GM23338 (cell line): ENCODE measurements around the gene PARD3. TPM values are rescaled to one million over a fixed set of nuclear protein-coding genes. Genes with fewer than 3 reads are reported as not detected.

Experiments
- ATAC-seq: fragments of 200-7000 bp; cut with Tn5 transposase; 3 replicates; pipeline ENCODE4 v1.9.1; 2020
- DNase-seq: peaks from one replicate; pipeline ENCODE4 v3.0.0-alpha.2; 2015; ENCODE audit warnings: low spot score
- H2AFZ ChIP-seq: fragments of 200-600 bp; sonication (generic); 2 replicates; pipeline ENCODE4 v1.8.0; 2016; ENCODE audit warnings: antibody characterized with exemption, mild to moderate bottlenecking, moderate library complexity
- H3F3A ChIP-seq: fragments of 200-600 bp; sonication (generic); replicated peaks from 2 replicates; pipeline ENCODE4 v1.8.0; 2017; ENCODE audit warnings: antibody characterized with exemption, mixed run types, low read depth
- H3K27ac ChIP-seq: fragments of 200-600 bp; sonication (generic); 2 replicates; pipeline ENCODE4 v1.6.1; 2016; ENCODE audit warnings: low read depth
- H3K27me3 ChIP-seq: fragments of 200-600 bp; sonication (generic); 2 replicates; pipeline ENCODE4 v1.8.0; 2016; ENCODE audit warnings: mild to moderate bottlenecking, mixed run types, moderate library complexity; ENCODE audit not compliant: insufficient read depth
- H3K36me3 ChIP-seq: fragments of 200-600 bp; sonication (generic); 2 replicates; pipeline ENCODE4 v1.8.0; 2016; ENCODE audit warnings: mild to moderate bottlenecking; ENCODE audit not compliant: insufficient read depth
- H3K4me1 ChIP-seq: fragments of 200-600 bp; sonication (generic); 2 replicates; pipeline ENCODE4 v1.8.0; 2016; ENCODE audit warnings: mild to moderate bottlenecking, moderate library complexity; ENCODE audit not compliant: insufficient read depth
- H3K4me2 ChIP-seq: fragments of 200-600 bp; sonication (generic); 2 replicates; pipeline ENCODE4 v1.7.1; 2017; ENCODE audit warnings: mixed run types
- H3K4me3 ChIP-seq: fragments of 200-600 bp; sonication (generic); 2 replicates; pipeline ENCODE4 v1.6.1; 2016; ENCODE audit warnings: mixed run types
- H3K79me2 ChIP-seq: fragments of 200-600 bp; sonication (generic); replicated peaks from 2 replicates; pipeline ENCODE4 v1.8.0; 2017; ENCODE audit warnings: mild to moderate bottlenecking; ENCODE audit not compliant: insufficient read depth
- H3K9me2 ChIP-seq: fragments of 200-600 bp; sonication (generic); 2 replicates; pipeline ENCODE4 v1.8.0; 2017; ENCODE audit not compliant: insufficient read depth
- H4K20me1 ChIP-seq: fragments of 200-600 bp; sonication (generic); replicated peaks from 2 replicates; pipeline ENCODE4 v1.8.0; 2017; ENCODE audit warnings: mild to moderate bottlenecking; ENCODE audit not compliant: insufficient read depth
- H3K27ac Mint-ChIP-seq: 2 replicates; pipeline ENCODE4 v1.8.0; 2020; ENCODE audit warnings: inconsistent platforms, mild to moderate bottlenecking, moderate library complexity, mixed read lengths
- H3K27me3 Mint-ChIP-seq: 3 replicates; pipeline ENCODE4 v1.8.0; 2022; ENCODE audit warnings: low read depth, mild to moderate bottlenecking, moderate library complexity, mixed read lengths, inconsistent platforms; ENCODE audit not compliant: insufficient read depth, poor library complexity
- H3K36me3 Mint-ChIP-seq: 3 replicates; pipeline ENCODE4 v1.8.0; 2021; ENCODE audit warnings: low read depth, mild to moderate bottlenecking, inconsistent platforms, moderate library complexity, mixed read lengths
- H3K4me1 Mint-ChIP-seq: 3 replicates; pipeline ENCODE4 v1.8.0; 2020; ENCODE audit warnings: mild to moderate bottlenecking, inconsistent platforms, mixed read lengths
- H3K4me3 Mint-ChIP-seq: 3 replicates; pipeline ENCODE4 v1.8.0; 2021; ENCODE audit warnings: moderate library complexity, mild to moderate bottlenecking, inconsistent platforms, mixed read lengths
- H3K9me3 Mint-ChIP-seq: 3 replicates; pipeline ENCODE4 v1.8.0; 2020; ENCODE audit warnings: moderate library complexity, mild to moderate bottlenecking, inconsistent platforms, mixed read lengths
- CREB1 ChIP-seq: fragments of 250-450 bp; sonication (Bioruptor Pico); IDR thresholded peaks from 2 replicates; pipeline ENCODE4 v1.5.0; 2020; ENCODE audit warnings: low read depth, mild to moderate bottlenecking, moderate library complexity
- JUNB ChIP-seq: IDR thresholded peaks from one replicate; pipeline ENCODE4 v1.6.1; 2016; ENCODE audit warnings: antibody characterized with exemption; ENCODE audit not compliant: unreplicated experiment
- NANOG ChIP-seq: IDR thresholded peaks from 2 replicates; pipeline ENCODE4 v1.6.1; 2016; ENCODE audit warnings: antibody characterized with exemption, borderline replicate concordance
- POLR2AphosphoS5 ChIP-seq: IDR thresholded peaks from 2 replicates; pipeline ENCODE4 v1.6.1; 2016; ENCODE audit warnings: antibody characterized with exemption, low read depth
- STAT1 ChIP-seq: IDR thresholded peaks from one replicate; pipeline ENCODE4 v1.6.1; 2016; ENCODE audit warnings: antibody characterized with exemption; ENCODE audit not compliant: unreplicated experiment
- ZNF331 ChIP-seq: fragments of 250-450 bp; sonication (Bioruptor Pico); IDR thresholded peaks from 2 replicates; pipeline ENCODE4 v1.5.0; 2020; ENCODE audit warnings: low read depth, mild to moderate bottlenecking, moderate library complexity
- polyA plus RNA-seq: library from polyadenylated mRNA; unstranded; fragments of >200 nt; fragmentation: Nextera tagmentation; extraction: Ambion mirVana; gene quantifications from 2 replicates; pipeline ENCODE4 v1.2.1, GENCODE V29; 2016
- total RNA-seq: library from RNA; depleted of rRNA; stranded (reverse); fragments of >200 nt; shearing (Covaris generic); gene quantifications from 2 replicates; pipeline ENCODE4 v1.2.3, GENCODE V29; 2014
- TF ChIP-seq, protein P1 (sequence below): IDR thresholded peaks from one replicate; pipeline ENCODE4 v1.6.1; 2018; ENCODE audit warnings: antibody characterized with exemption; ENCODE audit not compliant: unreplicated experiment
- TF ChIP-seq, protein P2 (sequence below), 2 experiments: fragments of 200-600 bp in 1 of 2; sonication (generic) in 1 of 2; conservative IDR thresholded peaks; 2 replicates each; pipeline versions ENCODE4 v1.5.1 to v1.6.1; 2016 to 2017; ENCODE audit warnings: antibody characterized with exemption in 2 of 2, low read depth in 2 of 2, mild to moderate bottlenecking in 2 of 2, moderate library complexity in 1 of 2
- TF ChIP-seq, protein P3 (sequence below): fragments of 250-450 bp; sonication (Bioruptor Pico); IDR thresholded peaks from 2 replicates; pipeline ENCODE4 v1.5.0; 2020; ENCODE audit warnings: mild to moderate bottlenecking, moderate library complexity

The PARD3 gene
- total and polyA plus RNA-seq, 2 experiments from 2014 or later: 30.2 to 51.4 TPM

DNA sequence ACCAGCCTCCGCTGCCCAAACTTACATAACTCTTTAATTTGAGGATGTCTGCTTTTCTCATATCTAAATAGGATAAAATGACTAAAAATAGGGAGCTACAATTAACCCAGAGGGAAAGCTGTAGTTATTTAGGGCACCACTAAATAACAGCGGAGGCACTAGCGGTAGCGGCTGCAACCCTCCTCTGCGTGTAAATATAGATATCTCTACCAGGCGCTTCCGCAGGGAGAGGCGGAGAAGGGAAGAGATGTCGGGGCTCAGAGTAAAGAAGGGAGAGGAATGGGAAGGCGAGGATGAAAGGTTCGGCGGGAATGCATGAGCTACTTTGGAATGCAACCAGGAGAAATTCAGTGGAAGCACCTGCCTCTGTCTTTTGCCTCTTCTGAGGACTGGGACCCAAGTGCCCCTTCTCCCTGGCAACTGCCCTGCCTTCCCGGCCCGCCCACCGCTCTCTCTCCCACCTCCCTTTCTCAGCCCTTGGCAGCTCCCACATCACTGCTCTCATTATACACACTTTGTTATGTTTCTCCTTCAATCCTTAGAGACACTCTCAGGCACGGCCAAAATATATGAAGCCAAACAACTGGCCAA lies 698.3 kb downstream of the PARD3 start:
- H3K27me3 Mint-ChIP-seq: peaks cover 3% of the 10 kb centered on the region
- H3K4me1 Mint-ChIP-seq: peaks cover 27% of the 10 kb centered on the region
- H3K27me3 ChIP-seq: no peaks in the 10 kb centered on the region
- no peak overlapping the region for H3K4me2 ChIP-seq
- no peaks in the 10 kb centered on the region for H3K79me2 ChIP-seq
- no peak overlapping the region for H3K27ac Mint-ChIP-seq
- TF ChIP-seq JUNB (no peak), ZNF331 (CRISPR knock-in tag) (no peak), CREB1 (CRISPR knock-in tag) (no peak), STAT1 (no peak), POLR2AphosphoS5 (no peak), NANOG (no peak)
- TF ChIP-seq, protein P1, sequence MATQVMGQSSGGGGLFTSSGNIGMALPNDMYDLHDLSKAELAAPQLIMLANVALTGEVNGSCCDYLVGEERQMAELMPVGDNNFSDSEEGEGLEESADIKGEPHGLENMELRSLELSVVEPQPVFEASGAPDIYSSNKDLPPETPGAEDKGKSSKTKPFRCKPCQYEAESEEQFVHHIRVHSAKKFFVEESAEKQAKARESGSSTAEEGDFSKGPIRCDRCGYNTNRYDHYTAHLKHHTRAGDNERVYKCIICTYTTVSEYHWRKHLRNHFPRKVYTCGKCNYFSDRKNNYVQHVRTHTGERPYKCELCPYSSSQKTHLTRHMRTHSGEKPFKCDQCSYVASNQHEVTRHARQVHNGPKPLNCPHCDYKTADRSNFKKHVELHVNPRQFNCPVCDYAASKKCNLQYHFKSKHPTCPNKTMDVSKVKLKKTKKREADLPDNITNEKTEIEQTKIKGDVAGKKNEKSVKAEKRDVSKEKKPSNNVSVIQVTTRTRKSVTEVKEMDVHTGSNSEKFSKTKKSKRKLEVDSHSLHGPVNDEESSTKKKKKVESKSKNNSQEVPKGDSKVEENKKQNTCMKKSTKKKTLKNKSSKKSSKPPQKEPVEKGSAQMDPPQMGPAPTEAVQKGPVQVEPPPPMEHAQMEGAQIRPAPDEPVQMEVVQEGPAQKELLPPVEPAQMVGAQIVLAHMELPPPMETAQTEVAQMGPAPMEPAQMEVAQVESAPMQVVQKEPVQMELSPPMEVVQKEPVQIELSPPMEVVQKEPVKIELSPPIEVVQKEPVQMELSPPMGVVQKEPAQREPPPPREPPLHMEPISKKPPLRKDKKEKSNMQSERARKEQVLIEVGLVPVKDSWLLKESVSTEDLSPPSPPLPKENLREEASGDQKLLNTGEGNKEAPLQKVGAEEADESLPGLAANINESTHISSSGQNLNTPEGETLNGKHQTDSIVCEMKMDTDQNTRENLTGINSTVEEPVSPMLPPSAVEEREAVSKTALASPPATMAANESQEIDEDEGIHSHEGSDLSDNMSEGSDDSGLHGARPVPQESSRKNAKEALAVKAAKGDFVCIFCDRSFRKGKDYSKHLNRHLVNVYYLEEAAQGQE: no peak
- TF ChIP-seq, protein P2, sequence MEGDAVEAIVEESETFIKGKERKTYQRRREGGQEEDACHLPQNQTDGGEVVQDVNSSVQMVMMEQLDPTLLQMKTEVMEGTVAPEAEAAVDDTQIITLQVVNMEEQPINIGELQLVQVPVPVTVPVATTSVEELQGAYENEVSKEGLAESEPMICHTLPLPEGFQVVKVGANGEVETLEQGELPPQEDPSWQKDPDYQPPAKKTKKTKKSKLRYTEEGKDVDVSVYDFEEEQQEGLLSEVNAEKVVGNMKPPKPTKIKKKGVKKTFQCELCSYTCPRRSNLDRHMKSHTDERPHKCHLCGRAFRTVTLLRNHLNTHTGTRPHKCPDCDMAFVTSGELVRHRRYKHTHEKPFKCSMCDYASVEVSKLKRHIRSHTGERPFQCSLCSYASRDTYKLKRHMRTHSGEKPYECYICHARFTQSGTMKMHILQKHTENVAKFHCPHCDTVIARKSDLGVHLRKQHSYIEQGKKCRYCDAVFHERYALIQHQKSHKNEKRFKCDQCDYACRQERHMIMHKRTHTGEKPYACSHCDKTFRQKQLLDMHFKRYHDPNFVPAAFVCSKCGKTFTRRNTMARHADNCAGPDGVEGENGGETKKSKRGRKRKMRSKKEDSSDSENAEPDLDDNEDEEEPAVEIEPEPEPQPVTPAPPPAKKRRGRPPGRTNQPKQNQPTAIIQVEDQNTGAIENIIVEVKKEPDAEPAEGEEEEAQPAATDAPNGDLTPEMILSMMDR (conservative IDR thresholded peaks at IDR 0.05; ENCODE audit: low read depth in 2 of 2): no peak
- TF ChIP-seq, protein P3, sequence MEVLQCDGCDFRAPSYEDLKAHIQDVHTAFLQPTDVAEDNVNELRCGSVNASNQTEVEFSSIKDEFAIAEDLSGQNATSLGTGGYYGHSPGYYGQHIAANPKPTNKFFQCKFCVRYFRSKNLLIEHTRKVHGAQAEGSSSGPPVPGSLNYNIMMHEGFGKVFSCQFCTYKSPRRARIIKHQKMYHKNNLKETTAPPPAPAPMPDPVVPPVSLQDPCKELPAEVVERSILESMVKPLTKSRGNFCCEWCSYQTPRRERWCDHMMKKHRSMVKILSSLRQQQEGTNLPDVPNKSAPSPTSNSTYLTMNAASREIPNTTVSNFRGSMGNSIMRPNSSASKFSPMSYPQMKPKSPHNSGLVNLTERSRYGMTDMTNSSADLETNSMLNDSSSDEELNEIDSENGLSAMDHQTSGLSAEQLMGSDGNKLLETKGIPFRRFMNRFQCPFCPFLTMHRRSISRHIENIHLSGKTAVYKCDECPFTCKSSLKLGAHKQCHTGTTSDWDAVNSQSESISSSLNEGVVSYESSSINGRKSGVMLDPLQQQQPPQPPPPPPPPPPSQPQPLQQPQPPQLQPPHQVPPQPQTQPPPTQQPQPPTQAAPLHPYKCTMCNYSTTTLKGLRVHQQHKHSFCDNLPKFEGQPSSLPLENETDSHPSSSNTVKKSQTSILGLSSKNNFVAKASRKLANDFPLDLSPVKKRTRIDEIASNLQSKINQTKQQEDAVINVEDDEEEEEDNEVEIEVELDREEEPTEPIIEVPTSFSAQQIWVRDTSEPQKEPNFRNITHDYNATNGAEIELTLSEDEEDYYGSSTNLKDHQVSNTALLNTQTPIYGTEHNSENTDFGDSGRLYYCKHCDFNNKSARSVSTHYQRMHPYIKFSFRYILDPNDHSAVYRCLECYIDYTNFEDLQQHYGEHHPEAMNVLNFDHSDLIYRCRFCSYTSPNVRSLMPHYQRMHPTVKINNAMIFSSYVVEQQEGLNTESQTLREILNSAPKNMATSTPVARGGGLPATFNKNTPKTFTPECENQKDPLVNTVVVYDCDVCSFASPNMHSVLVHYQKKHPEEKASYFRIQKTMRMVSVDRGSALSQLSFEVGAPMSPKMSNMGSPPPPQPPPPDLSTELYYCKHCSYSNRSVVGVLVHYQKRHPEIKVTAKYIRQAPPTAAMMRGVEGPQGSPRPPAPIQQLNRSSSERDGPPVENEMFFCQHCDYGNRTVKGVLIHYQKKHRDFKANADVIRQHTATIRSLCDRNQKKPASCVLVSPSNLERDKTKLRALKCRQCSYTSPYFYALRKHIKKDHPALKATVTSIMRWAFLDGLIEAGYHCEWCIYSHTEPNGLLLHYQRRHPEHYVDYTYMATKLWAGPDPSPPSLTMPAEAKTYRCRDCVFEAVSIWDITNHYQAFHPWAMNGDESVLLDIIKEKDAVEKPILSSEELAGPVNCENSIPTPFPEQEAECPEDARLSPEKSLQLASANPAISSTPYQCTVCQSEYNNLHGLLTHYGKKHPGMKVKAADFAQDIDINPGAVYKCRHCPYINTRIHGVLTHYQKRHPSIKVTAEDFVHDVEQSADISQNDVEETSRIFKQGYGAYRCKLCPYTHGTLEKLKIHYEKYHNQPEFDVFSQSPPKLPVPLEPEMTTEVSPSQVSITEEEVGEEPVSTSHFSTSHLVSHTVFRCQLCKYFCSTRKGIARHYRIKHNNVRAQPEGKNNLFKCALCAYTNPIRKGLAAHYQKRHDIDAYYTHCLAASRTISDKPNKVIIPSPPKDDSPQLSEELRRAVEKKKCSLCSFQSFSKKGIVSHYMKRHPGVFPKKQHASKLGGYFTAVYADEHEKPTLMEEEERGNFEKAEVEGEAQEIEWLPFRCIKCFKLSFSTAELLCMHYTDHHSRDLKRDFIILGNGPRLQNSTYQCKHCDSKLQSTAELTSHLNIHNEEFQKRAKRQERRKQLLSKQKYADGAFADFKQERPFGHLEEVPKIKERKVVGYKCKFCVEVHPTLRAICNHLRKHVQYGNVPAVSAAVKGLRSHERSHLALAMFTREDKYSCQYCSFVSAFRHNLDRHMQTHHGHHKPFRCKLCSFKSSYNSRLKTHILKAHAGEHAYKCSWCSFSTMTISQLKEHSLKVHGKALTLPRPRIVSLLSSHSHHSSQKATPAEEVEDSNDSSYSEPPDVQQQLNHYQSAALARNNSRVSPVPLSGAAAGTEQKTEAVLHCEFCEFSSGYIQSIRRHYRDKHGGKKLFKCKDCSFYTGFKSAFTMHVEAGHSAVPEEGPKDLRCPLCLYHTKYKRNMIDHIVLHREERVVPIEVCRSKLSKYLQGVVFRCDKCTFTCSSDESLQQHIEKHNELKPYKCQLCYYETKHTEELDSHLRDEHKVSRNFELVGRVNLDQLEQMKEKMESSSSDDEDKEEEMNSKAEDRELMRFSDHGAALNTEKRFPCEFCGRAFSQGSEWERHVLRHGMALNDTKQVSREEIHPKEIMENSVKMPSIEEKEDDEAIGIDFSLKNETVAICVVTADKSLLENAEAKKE (CRISPR knock-in tag): no peak
- ATAC-seq (peak; percentile 50), DNase-seq (peak; percentile 64)
- no peak overlapping the region for H3K4me3 Mint-ChIP-seq
- H3F3A ChIP-seq: no peaks in the 10 kb centered on the region
- H3K9me2 ChIP-seq: 0 out of 2 replicates have a peak, but pooled peaks cover 4% of the 10 kb centered on the region
- no peaks in the 10 kb centered on the region for H3K4me1 ChIP-seq
- H3K4me3 ChIP-seq: no peak overlapping the region
- no peaks in the 10 kb centered on the region for H3K36me3 ChIP-seq
- H3K9me3 Mint-ChIP-seq: no peaks in the 10 kb centered on the region; the same call in 2 of the 3 replicates
- no peak overlapping the region for H2AFZ ChIP-seq
- no peaks in the 10 kb centered on the region for H4K20me1 ChIP-seq
- peak overlapping the region; percentile 76; the same call in 1 of the 2 replicates for H3K27ac ChIP-seq
- no peaks in the 10 kb centered on the region for H3K36me3 Mint-ChIP-seq
